Ishikawa (cell line): ENCODE results near the gene EPS15.

Experiments used
- CEBPB ChIP-seq: IDR thresholded peaks from 2 replicates; pipeline ENCODE4 v1.6.1; 2012
- CREB1 ChIP-seq: IDR thresholded peaks from 2 replicates; pipeline ENCODE4 v1.6.1; 2012; ENCODE audit warnings: low read depth
- EGR1 ChIP-seq: IDR thresholded peaks from 2 replicates; pipeline ENCODE4 v1.6.1; 2012
- EP300 ChIP-seq: IDR thresholded peaks from 2 replicates; pipeline ENCODE4 v1.6.1; 2012; ENCODE audit warnings: borderline replicate concordance
- FOXM1 ChIP-seq: IDR thresholded peaks from 2 replicates; pipeline ENCODE4 v1.6.1; 2012; ENCODE audit warnings: low read depth, borderline replicate concordance
- NFIC ChIP-seq: IDR thresholded peaks from 2 replicates; pipeline ENCODE4 v1.6.1; 2012
- RAD21 ChIP-seq: IDR thresholded peaks from 2 replicates; pipeline ENCODE4 v1.6.1; 2012; ENCODE audit warnings: low read depth
- REST ChIP-seq: IDR thresholded peaks from 2 replicates; pipeline ENCODE4 v1.6.1; 2012; ENCODE audit warnings: low read depth, mild to moderate bottlenecking
- TAF1 ChIP-seq: IDR thresholded peaks from 2 replicates; pipeline ENCODE4 v1.6.1; 2012; ENCODE audit warnings: low read depth, mild to moderate bottlenecking
- TCF12 ChIP-seq: IDR thresholded peaks from 2 replicates; pipeline ENCODE4 v1.6.1; 2012; ENCODE audit warnings: low read depth
- TEAD4 ChIP-seq: IDR thresholded peaks from 2 replicates; pipeline ENCODE4 v1.6.1; 2012
- USF1 ChIP-seq: IDR thresholded peaks from 2 replicates; pipeline ENCODE4 v1.6.1; 2012
- YY1 ChIP-seq: IDR thresholded peaks from 2 replicates; pipeline ENCODE4 v1.6.1; 2012; ENCODE audit warnings: low read depth
- ZBTB7A ChIP-seq: IDR thresholded peaks from 2 replicates; pipeline ENCODE4 v1.6.1; 2012; ENCODE audit warnings: low read depth
- TF ChIP-seq, protein P1 (sequence below): IDR thresholded peaks from 2 replicates; pipeline ENCODE4 v1.6.1; 2012

Gene EPS15

GRCh38 chr1:51444096-51444495 is 75.0 kb downstream of the EPS15 start:
- TF ChIP-seq EGR1 (no peak), CEBPB (no peak), CREB1 (no peak), ZBTB7A (no peak), REST (no peak), TCF12 (no peak), YY1 (no peak), TAF1 (no peak), NFIC (no peak), TEAD4 (no peak), USF1 (no peak), RAD21 (no peak)
- TF ChIP-seq, protein P1, sequence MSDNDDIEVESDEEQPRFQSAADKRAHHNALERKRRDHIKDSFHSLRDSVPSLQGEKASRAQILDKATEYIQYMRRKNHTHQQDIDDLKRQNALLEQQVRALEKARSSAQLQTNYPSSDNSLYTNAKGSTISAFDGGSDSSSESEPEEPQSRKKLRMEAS = no peak

DNA sequence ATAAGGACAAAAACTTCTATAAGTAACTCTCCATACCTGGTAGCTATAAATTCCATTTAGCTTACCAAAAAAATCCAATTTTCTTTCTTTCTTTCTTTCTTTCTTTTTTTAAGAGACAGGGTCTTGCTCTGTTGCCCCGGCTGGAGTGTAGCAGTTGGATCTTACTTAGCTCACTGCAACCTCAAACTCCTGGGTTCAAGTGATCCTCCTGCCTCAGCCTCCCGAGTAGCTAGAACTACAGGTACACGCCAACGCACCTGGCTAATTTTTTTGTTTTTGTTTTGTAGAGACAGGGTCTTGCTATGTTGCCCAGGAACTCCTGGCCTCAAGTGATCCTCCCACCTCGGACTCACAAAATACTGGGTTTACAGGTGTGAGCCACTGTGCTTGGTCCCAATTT is 75.5 kb downstream of the EPS15 start:
- TF ChIP-seq REST = no peak
- TF ChIP-seq CEBPB = no peak
- TF ChIP-seq ZBTB7A = no peak
- no peak for TF ChIP-seq TCF12
- TF ChIP-seq NFIC = no peak
- TF ChIP-seq EP300 = no peak
- no peak for TF ChIP-seq YY1
- no peak for TF ChIP-seq TAF1
- TF ChIP-seq, protein P1 = no peak
- no peak for TF ChIP-seq FOXM1
- TF ChIP-seq RAD21 = no peak
- no peak for TF ChIP-seq EGR1
- no peak for TF ChIP-seq CREB1
- no peak for TF ChIP-seq USF1
- no peak for TF ChIP-seq TEAD4

DNA sequence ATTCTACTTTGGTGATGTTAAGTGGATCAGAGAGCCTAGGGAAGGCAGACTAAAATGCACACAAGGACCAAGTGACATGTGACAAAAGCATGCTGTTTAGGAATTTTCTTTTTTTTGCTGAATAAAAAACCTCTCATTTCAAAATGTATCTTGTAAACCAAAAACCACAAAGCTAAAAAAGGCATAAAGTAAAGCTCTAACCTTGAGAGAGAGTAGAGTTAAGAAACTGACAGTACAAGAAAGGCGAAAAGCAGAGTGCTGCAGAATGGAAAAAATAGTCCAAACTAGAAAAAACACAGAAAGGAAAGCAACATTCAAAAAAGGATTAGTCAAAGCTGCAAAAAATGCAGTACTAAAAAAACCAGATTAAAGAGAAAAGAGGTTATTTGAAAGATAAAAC is 76.5 kb downstream of the EPS15 start:
- no peak for TF ChIP-seq TCF12
- no peak for TF ChIP-seq USF1
- no peak for TF ChIP-seq NFIC
- no peak for TF ChIP-seq RAD21
- no peak for TF ChIP-seq FOXM1
- no peak for TF ChIP-seq EGR1
- no peak for TF ChIP-seq EP300
- TF ChIP-seq, protein P1 = no peak
- TF ChIP-seq CREB1 = no peak
- no peak for TF ChIP-seq YY1
- no peak for TF ChIP-seq CEBPB
- no peak for TF ChIP-seq ZBTB7A

DNA sequence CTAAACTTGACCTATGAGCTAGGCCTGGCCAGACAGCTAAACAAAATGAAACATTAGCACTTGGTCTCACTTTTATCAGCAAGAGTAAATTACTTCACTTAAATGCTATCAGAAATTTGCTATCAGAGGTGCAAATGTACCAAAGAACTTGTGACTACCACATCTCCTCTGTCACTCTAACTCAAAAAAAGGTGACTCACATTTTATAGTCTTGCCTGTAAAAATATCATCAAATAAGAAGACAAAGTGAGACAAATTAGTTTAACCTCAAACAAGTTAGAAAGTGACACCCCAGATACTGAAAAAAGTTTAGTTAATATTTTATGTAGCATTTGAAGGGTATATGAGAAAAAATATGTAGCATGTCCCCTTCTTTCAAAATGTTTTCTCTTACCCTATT is 76.9 kb downstream of the EPS15 start:
- TF ChIP-seq YY1 (no peak), TCF12 (no peak), CEBPB (no peak), ZBTB7A (no peak), USF1 (no peak)
- TF ChIP-seq, protein P1 = no peak

DNA sequence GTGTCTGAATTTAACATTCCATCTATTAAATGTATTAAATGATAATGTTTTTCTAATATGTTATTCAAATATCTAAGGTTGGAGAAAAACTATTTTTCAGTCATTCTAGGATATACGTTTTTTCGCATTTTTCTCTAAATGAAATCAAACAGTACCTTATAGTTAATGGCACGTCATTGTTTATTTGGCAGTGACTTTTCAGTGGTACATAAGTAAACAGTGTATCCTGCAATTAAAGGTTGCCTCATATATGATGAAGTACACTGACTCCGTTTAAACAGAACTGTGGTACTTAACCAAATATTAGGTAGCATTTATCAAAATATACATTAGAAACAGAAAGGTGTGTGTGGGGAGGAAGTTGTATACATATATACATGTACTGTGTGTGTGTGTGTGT is 79.2 kb downstream of the EPS15 start:
- TF ChIP-seq CEBPB = no peak
- TF ChIP-seq EP300 = no peak
- no peak for TF ChIP-seq YY1
- TF ChIP-seq RAD21 = no peak
- no peak for TF ChIP-seq TAF1
- no peak for TF ChIP-seq USF1
- no peak for TF ChIP-seq CREB1
- no peak for TF ChIP-seq FOXM1
- no peak for TF ChIP-seq TEAD4
- no peak for TF ChIP-seq TCF12
- no peak for TF ChIP-seq NFIC
- TF ChIP-seq, protein P1 = no peak
- no peak for TF ChIP-seq REST
